GM12891 (cell line): Measurements from ENCODE around the gene OLFM3. TPM values are rescaled to one million over a fixed set of nuclear protein-coding genes. Genes with fewer than 3 reads are reported as not detected.
A peak's percentile ranks its signal among the peaks of the same experiment; 100 is the strongest.

ENCODE experiments used
- DNase-seq: peaks from one replicate; pipeline ENCODE4 v3.0.0; 2011; ENCODE audit warnings: low spot score; ENCODE audit not compliant: insufficient read length
- FAIRE-seq: peaks from 2 replicates; lab custom pipeline; 2011; peaks lifted over from hg19 to GRCh38; lab: Jason Lieb, UNC
- PAX5 ChIP-seq: IDR thresholded peaks from 2 replicates; pipeline ENCODE4 v1.6.1; 2011; ENCODE audit warnings: low read length, moderate library complexity, mild to moderate bottlenecking; ENCODE audit not compliant: insufficient read depth, severe bottlenecking
- POLR2A ChIP-seq: IDR thresholded peaks from 2 replicates; pipeline ENCODE4 v1.6.1; 2011; ENCODE audit warnings: low read depth, low read length, control low read depth
- POLR2AphosphoS5 ChIP-seq: IDR thresholded peaks from 2 replicates; pipeline ENCODE4 v1.6.1; 2011; ENCODE audit warnings: low read depth, low read length, control low read depth
- POU2F2 ChIP-seq: IDR thresholded peaks from 2 replicates; pipeline ENCODE4 v1.6.1; 2011; ENCODE audit warnings: low read depth, mild to moderate bottlenecking, control low read depth, low read length, moderate library complexity
- SPI1 ChIP-seq: IDR thresholded peaks from 2 replicates; pipeline ENCODE4 v1.6.1; 2011; ENCODE audit warnings: low read depth, low read length, control low read depth
- TAF1 ChIP-seq: IDR thresholded peaks from 2 replicates; pipeline ENCODE4 v1.6.1; 2011; ENCODE audit warnings: low read depth, low read length, control low read depth
- polyA plus RNA-seq: library from polyadenylated mRNA; unstranded; fragments of >200 nt; gene quantifications from one replicate; pipeline ENCODE4 v1.2.1, GENCODE V29; 2012; ENCODE audit warnings: low read depth, missing spikeins, inconsistent platforms; ENCODE audit not compliant: missing spikeins

The OLFM3 gene
- polyA plus RNA-seq: not detected

DNA sequence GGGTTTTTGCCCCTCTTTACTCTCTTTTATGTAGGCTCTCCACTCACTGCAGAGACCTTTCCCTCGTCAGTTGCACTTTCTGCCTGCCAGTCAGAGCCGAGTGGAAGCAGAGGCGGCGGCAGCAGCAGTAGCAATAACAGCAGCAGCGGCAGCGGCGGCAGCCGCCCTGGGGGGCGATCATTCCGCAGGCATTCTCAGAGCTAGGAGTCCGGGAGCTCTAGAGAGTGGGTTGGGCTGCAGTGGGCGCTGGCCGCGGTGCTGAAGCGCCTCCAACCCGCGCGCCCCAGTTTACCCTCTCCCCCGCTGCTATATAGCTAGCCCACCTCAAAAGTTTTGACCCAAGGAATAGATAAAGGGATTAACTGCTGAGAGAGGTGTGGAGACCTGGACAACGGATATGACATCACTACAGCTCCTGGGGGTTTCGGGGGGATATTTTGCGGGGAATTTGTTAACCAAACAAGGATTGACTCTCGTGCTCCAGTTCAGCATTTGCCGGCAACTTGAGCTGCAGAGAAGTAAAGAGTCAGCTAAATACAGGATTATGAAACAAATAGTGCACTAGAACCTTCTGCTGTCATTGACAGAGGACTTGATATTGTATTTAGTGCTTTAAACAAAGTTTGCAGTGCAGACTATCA is at the start of gene OLFM3:
OLFM3 (minus strand) TSS at position 102 of the 641 bp plus-strand sequence.
- FAIRE-seq (no peak), DNase-seq (no peak)
- TF ChIP-seq SPI1: no peak
- TF ChIP-seq PAX5: no peak
- TF ChIP-seq POLR2AphosphoS5: no peak
- no peak for TF ChIP-seq TAF1
- no peak for TF ChIP-seq POLR2A
- TF ChIP-seq POU2F2: no peak

DNA sequence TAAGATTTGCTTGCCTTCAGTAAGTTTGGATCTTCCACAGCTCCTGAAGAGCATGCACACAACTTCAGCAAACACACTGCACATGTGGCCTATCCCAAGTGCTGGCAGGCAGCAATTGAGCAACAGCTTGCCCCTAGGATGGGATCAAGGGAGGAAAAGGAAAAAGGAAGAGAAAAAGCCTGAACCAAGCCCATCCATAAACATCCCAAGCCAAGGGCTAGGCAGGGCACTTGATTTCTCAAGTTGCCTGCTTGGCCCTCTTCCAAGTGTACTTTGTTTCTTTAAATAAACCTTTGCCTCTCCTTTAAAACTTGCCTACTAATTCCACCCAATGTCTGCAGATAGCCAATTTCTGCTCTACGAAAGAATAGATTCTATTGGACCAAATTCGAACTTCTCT is 49.0 kb upstream of the OLFM3 start:
- TF ChIP-seq PAX5: no peak
- no peak for FAIRE-seq
- no peak for DNase-seq

DNA sequence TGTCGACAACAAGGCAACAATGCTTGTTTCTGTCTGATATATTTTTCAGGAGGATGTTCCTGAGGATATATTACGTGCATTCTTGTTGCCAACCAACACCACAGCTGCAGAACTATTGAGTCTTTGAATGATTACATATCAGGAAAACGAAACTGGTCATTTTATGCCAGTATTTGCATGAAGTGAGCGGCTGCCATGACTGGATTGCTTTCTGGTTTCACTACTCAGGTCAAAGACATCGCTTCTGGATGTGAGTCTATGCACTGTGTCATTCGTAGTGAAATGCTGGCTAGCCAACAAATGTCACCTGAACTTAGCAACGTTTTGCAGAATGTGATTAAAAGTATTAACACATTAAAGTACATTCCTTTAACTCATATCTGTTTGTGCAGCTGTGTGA is 35.8 kb upstream of the OLFM3 start:
- no peak for FAIRE-seq
- TF ChIP-seq POLR2AphosphoS5 (no peak), TAF1 (no peak), SPI1 (no peak), POLR2A (no peak), POU2F2 (no peak), PAX5 (no peak)
- DNase-seq: no peak

DNA sequence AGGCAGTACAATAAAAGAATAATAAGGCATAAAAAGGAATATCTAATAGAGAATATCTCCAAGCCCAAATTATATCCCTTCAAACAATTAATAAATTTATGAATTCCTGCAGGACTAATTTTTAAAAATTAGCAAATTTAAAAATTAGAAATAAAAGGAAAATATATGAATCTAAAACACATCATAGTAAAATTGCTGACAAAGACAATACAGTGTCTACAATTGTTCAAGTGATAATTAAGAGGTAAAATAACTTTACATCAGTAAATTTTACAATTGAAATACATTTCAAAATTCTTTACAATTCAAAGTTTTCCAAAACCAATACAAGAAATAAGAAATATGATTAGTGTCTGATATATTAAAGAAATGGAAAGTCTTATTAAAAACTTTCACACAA is 22.8 kb upstream of the OLFM3 start:
- no peak for TF ChIP-seq POLR2AphosphoS5
- no peak for TF ChIP-seq PAX5
- no peak for TF ChIP-seq TAF1
- TF ChIP-seq SPI1: no peak
- no peak for TF ChIP-seq POU2F2
- TF ChIP-seq POLR2A: no peak
- FAIRE-seq (no peak), DNase-seq (no peak)

DNA sequence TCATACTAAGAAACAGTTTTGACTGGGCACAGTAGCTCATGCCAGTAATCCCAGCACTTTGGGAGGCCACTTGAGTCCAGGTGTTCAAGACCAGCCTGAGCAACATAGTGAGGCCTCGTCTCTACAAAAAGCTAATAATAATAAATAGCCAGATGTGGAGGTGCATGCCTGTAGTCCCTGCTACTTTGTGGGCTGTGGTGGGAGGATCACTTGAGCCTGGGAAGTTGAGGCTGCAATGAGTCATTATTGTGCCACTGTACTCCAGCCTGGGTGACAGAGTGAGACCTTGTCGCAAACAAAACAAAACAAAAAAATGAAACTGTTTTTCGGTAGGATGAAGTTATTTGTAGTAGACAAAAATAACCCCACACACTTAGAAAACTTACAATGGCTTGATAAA is 19.0 kb upstream of the OLFM3 start:
- no peak for FAIRE-seq
- no peak for DNase-seq
- TF ChIP-seq TAF1: no peak
- no peak for TF ChIP-seq SPI1
- no peak for TF ChIP-seq POLR2A
- TF ChIP-seq PAX5: no peak
- no peak for TF ChIP-seq POLR2AphosphoS5
- TF ChIP-seq POU2F2: no peak

DNA sequence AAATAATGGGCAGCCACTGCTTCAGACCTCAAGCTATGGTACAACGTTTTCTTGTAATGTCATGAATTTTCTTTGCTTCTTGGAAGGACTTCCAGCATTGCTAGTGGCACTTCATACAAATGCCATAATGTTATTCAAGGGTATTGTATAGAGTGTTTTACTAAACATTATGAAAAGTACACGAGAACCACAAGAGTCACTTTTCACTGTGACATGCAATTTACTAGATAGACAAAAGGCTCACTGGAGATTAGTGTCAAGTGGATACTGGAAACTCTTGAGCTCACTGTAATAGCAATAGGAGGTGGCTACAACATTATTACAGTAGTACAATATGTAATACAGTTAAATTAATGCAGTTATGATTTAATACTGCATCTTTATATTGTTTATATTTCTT is 5.3 kb upstream of the OLFM3 start:
- FAIRE-seq (no peak), DNase-seq (no peak)
- no peak for TF ChIP-seq POLR2AphosphoS5
- TF ChIP-seq TAF1: no peak
- no peak for TF ChIP-seq POLR2A
- no peak for TF ChIP-seq SPI1
- TF ChIP-seq POU2F2: no peak
- TF ChIP-seq PAX5: no peak

DNA sequence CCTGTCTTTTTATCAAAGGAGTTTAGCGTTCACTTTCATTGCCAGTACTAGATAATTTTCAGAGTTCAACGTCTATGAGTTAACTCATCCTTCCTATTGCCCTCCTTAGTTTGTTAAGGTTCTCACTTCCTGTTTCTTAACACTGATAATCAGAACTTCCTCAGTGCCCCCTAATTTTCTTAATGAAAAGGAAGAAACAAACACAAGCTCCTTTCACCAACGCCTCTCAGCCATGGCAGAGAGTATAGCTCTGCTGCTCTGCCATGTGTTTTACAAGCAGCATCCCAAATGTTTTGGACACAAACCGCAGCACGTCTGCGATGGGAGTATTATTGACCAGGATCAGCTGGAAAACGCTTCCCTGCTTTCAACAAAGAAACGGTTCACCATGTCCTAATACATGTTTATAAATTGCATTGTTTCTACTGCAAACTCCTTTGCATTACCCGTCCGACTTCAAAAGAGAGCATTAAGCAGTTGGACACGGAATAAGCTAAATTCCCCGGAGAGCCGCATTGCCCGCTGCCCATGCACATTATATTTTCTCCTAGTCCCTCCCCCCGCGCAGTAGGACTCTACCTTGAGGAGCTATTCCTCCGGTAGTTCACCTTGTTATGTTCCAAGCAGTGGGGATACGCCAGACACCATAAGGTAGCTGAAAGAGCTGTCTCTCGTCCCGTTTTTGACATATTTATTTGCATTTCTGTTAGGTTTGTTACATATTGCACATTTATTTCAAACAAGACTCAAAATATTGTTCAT is 561 bp downstream of the OLFM3 start:
- peak; percentile 63 for TF ChIP-seq SPI1
- no peak for TF ChIP-seq POU2F2
- FAIRE-seq: no peak
- DNase-seq: no peak

DNA sequence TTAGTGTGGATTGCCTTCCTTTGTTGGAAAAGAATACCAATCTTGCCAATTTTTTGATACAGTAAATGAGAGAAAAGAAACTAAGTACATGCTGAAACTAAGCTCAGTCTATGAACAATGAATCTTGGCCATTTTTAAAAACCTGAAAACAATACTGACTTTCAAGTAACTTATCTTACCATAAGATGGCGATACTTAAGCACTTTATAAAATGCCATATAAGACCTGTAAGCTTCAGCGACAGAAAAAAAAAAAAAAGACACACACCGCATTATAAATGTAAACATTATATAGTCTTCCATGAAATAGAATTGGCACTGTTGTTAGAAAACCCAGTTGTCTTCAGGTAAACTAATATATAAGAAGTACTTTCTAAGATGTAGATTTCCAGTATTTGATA is 3.0 kb downstream of the OLFM3 start:
- TF ChIP-seq POLR2AphosphoS5 (no peak), SPI1 (no peak), PAX5 (no peak), TAF1 (no peak)
- DNase-seq (no peak), FAIRE-seq (no peak)

DNA sequence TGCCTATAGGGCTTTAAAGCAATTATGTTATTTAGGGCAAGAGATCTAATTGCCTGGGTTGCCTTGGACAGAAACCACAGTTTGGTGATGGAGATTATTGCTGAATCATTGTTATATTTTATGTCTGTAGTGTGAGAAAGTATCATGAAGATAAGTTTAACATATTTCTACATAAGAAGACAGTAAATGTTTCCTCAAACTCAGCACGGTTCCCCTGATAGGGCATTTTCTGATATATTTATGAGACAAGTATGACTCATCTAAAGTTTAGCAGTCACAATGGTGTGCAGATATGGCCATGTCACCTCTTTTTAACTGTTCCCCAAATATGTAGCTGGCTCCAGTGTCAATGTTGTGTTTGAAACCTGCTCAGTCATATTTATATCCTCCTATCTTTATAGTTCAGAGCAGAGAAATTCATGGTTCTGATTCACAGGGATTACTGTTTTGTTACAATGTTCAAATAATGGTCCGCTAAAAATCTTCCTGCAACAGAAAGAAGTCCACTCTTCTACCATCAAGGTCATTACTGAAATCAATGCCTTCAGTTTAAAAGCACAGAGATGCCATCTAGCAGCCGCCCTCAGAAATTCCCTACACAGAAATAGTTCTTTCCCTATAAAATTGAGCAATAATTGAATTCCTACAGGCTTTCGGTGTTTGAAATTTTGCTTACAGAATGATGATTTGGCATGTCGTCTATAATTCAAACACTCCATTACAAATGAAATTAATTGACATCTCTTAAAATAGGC is 3.7 kb downstream of the OLFM3 start:
- FAIRE-seq (no peak), DNase-seq (no peak)
- no peak for TF ChIP-seq SPI1
- no peak for TF ChIP-seq POLR2A
- no peak for TF ChIP-seq TAF1
- no peak for TF ChIP-seq POLR2AphosphoS5
- no peak for TF ChIP-seq PAX5
- no peak for TF ChIP-seq POU2F2

DNA sequence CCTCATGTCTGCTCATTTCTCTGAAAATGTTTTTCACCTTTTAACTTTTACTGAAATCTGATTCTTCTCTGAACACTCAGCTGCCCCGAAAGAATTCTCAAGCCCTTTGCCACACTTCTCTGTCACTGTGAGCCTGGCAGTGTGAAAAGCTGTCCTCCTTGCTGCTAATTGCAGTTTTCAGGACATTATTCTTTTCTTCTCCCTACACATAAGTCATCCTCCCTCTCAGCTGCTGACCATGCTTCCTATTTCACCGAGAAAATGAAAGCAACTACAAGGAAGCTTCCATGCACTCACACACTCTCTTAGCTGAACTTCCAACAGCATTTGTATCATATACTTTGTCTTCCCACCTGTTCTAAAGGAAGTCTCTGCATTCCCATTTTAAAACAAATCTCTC is 15.8 kb downstream of the OLFM3 start:
- DNase-seq (no peak), FAIRE-seq (no peak)
- TF ChIP-seq POLR2A: no peak
